ENCODE results near the gene BDKRB2. TPM values are rescaled to one million over a fixed set of nuclear protein-coding genes. Genes with fewer than 3 reads are reported as not detected.

Gene BDKRB2
- total and polyA plus RNA-seq, 8 donors: 3.8 to 9.6 (median 6.6) TPM

GRCh38 chr14:96191841-96192462 lies 12.7 kb upstream of the BDKRB2 start:
- TF ChIP-seq CTCF (IDR thresholded peaks at IDR 0.05): no peak
- WGBS, 2 donors: 69 to 84% methylated on average over 3 of the region's 3 CpGs
- no peak for DNase-seq
- Histone ChIP-seq H3K4me1 (peaks cover 0 to 3% (median 0%) of the 10 kb centered on the region in 3 donors), H3K36me3 (no peaks in the 10 kb centered on the region), H3K9me3 (no peaks in the 10 kb centered on the region), H3K27me3 (no peaks in the 10 kb centered on the region), H3K4me3 (no peak overlapping the region), H3K27ac (no peak overlapping the region)
- no peak for ATAC-seq
- intact Hi-C loops (cut with DNase I): no loop called here
- FAIRE-seq: no peak

- TF ChIP-seq CTCF (IDR thresholded peaks at IDR 0.05): no peak
- intact Hi-C loops (cut with DNase I): no loop called here
- Histone ChIP-seq H3K27ac (peak overlapping the region in 3 of 4 donors; percentile 55 to 65 (median 59)), H3K4me3 (no peak overlapping the region), H3K9me3 (no peaks in the 10 kb centered on the region), H3K36me3 (no peaks in the 10 kb centered on the region), H3K27me3 (no peaks in the 10 kb centered on the region), H3K4me1 (peaks cover 0 to 3% (median 0%) of the 10 kb centered on the region in 3 donors)
- 37 to 46% methylated on average over 22 of the region's 22 CpGs for WGBS, 2 donors
- ATAC-seq: no peak
- no peak for FAIRE-seq
- peak in 2 of 6 donors; percentile 29 to 41 for DNase-seq
These were observed 11.4 kb upstream of the BDKRB2 start for GRCh38 chr14:96192975-96193805.

GRCh38 chr14:96194262-96194656 lies 10.4 kb upstream of the BDKRB2 start:
- DNase-seq (peak in 1 of 6 donors; percentile 45), ATAC-seq (no peak), FAIRE-seq (no peak)
- intact Hi-C loops (cut with DNase I): no loop called here
- no peaks in the 10 kb centered on the region for H3K9me3 ChIP-seq
- H3K4me1 ChIP-seq: peaks cover 0 to 3% (median 0%) of the 10 kb centered on the region in 3 donors
- H3K27me3 ChIP-seq: no peaks in the 10 kb centered on the region
- no peak overlapping the region for H3K4me3 ChIP-seq
- H3K27ac ChIP-seq: peak overlapping the region; percentile 55 to 65 (median 60)
- WGBS, 2 donors: 80 to 83% methylated on average over 10 of the region's 10 CpGs
- H3K36me3 ChIP-seq: no peaks in the 10 kb centered on the region
- no peak for TF ChIP-seq CTCF (IDR thresholded peaks at IDR 0.05)

DNA sequence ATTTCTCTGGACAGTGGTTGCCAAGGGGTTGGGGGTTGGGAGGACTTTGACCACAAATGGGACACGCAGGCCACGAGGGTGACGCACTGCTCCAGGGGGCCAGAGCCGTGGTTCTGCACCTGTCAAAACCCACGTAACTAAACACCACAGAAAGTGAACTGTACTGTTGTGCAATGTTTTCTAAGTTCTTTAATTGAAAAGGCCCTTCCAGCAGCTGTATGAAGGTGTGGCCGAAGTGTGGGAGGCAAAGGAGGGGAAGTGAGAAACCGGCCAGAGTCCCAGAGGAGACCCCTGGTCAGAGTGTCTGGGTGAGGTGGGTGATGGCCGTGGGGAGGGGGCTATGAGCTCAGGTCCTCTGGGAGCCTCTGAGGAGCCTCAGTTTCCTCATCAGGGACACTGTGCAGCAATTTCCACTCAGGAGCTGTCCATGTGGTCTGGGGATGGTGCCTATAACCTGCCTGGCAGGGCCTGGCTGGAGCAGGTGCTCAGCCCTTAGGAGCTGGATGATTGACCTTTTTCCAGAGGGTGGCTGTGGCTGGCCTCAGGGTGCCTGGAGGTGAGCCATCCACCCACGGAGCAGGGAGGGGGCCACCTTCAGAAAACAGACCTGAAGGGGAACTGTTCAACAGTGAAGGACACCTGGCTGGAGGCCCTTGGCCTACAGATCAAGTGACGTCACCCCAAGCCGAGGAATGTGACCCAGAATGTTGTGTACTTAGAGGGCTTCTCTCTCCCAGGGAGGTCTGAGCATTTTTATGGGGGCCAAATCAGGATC lies 9.8 kb upstream of the BDKRB2 start:
- H3K27ac ChIP-seq: peak overlapping the region; percentile 55 to 65 (median 60)
- 47 to 61% methylated on average over 11 of the region's 11 CpGs for WGBS, 2 donors

More for the DNA sequence above, 9.8 kb upstream of the BDKRB2 start:
- FAIRE-seq (no peak), ATAC-seq (peak; percentile 39 to 78 (median 68)), DNase-seq (peak in 4 of 6 donors; percentile 19 to 76 (median 72))
- H3K4me3 ChIP-seq: no peak overlapping the region
- no peak for TF ChIP-seq CTCF (IDR thresholded peaks at IDR 0.05)
- peaks cover 0 to 3% (median 0%) of the 10 kb centered on the region in 3 donors for H3K4me1 ChIP-seq
- no peaks in the 10 kb centered on the region for H3K9me3 ChIP-seq
- intact Hi-C loops (cut with DNase I): no loop called here
- H3K36me3 ChIP-seq: no peaks in the 10 kb centered on the region
- no peaks in the 10 kb centered on the region for H3K27me3 ChIP-seq

Measured in pancreas (tissue), 10 donors.